ENCODE results near the gene POGZ. TPM values are rescaled to one million over a fixed set of nuclear protein-coding genes. Genes with fewer than 3 reads are reported as not detected.
A peak's percentile ranks its signal among the peaks of the same experiment; 100 is the strongest.
"Not testable (repeated sequence)": the region's sequence is repeated elsewhere in the genome, so short reads cannot be mapped to it uniquely, and the experiment has no call there.

POGZ gene
- total RNA-seq, 2 donors from 2014 or later, result 46.6 to 47.1 TPM

DNA sequence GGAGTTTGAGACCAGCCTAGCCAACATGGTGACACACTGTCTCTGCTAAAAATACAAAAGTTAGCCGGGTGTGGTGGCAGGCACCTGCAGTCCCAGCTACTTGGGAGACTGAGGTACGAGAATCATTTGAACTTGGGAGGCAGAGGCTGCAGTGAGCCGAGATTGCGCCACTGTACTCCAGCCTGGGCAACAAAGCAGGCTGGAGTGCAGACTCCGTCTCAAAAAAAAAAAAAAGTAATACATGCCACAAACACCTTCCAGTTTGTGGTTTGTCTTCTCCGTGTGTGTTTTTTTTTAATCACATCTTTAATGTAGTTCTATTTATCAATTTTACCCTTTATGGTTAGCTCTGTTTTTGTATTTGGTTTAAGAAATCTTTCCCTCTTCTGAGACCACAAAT is 22.3 kb downstream of the POGZ start:
- intact Hi-C loops (cut with DNase I), result no loop called here
- DNase-seq, result no peak
- no peak for ATAC-seq

GRCh38 chr1:151435174-151435573 is 24.1 kb downstream of the POGZ start:
- ATAC-seq, result peak in 1 of 2 donors; percentile 27
- intact Hi-C loops (cut with DNase I), result no loop called here
- DNase-seq, result no peak

DNA sequence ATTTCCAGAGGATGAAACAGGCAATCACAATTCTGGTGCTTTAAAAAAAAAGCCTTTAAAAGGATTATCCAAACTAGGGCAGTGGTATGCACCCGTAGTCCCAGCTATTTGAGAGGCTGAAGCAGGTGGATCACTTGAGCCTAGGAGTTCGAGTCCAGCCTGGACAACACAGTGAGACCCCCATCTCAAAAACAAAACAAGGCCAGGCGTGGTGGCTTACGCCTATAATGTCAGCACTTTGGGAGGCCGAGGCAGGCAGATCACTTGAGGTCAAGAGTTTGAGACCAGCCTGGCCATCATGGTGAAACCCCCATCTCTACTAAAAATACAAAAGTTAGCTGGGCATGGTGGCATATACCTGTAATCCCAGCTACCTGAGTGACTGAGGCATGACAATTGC is 25.5 kb downstream of the POGZ start:
- DNase-seq; intact Hi-C loops (cut with DNase I); ATAC-seq: not testable (repeated sequence)

- DNase-seq (no peak), ATAC-seq (no peak)
- intact Hi-C loops (cut with DNase I), result no loop called here
These were observed 31.2 kb downstream of the POGZ start for GRCh38 chr1:151428068-151428467.

DNA sequence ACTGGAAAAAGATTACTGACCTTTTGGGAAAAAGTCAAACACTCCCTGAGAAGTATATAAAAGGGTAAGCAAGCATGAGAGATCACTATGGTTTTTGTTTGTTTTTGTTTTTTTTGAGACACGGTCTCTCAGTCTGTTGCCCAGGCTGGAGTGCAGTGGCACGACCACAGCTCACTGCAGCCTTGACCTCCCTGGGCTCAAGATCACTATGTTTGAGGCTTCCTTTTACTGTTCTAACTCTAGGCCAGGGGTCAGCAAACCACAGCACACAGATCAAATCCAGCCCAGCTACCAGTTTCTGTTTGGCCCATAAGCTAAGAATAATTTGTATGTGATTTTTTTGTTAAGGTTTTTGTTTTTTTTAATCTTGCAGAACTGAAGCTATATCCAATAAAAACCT is 34.2 kb downstream of the POGZ start:
- intact Hi-C loops (cut with DNase I), result no loop called here
- DNase-seq (no peak), ATAC-seq (no peak)

- no peak for ATAC-seq
- intact Hi-C loops (cut with DNase I), result no loop called here
- no peak for DNase-seq
These were observed 39.5 kb downstream of the POGZ start for GRCh38 chr1:151419819-151420218.

- no peak for DNase-seq
- ATAC-seq, result no peak
- intact Hi-C loops (cut with DNase I), result no loop called here
These were observed 41.2 kb downstream of the POGZ start for GRCh38 chr1:151418081-151418480.

- intact Hi-C loops (cut with DNase I), result no loop called here
- DNase-seq (no peak), ATAC-seq (no peak)
These were observed 43.1 kb downstream of the POGZ start for GRCh38 chr1:151416231-151416630.

GRCh38 chr1:151411884-151412283 is 47.4 kb downstream of the POGZ start:
- intact Hi-C loops (cut with DNase I), result no loop called here
- ATAC-seq, result no peak
- DNase-seq, result no peak

DNA sequence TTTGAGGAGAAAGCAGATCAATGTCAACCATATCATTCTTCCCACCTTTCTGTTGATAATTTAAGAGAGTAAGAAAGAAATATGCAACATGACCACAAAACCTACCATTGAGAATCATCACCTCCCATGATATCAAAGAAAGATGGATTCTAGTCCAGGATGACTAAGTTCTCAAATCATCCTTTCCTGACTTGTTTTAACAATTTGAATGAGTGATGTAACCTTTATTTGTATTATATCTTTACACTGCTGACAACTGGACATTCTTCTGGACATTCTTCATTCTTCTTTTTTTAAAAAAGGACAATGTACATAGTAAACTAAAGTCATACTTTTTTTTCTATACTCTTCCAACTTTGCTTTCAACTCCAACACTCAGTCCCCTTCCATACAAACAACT is 50.4 kb downstream of the POGZ start:
- ATAC-seq, result no peak
- intact Hi-C loops (cut with DNase I), result no loop called here
- DNase-seq, result no peak

GRCh38 chr1:151407304-151407703 is 52.0 kb downstream of the POGZ start:
- DNase-seq (no peak), ATAC-seq (no peak)
- intact Hi-C loops (cut with DNase I), result no loop called here

- DNase-seq (no peak), ATAC-seq (no peak)
- intact Hi-C loops (cut with DNase I), result no loop called here
These were observed 53.1 kb downstream of the POGZ start for GRCh38 chr1:151406176-151406575.

DNA sequence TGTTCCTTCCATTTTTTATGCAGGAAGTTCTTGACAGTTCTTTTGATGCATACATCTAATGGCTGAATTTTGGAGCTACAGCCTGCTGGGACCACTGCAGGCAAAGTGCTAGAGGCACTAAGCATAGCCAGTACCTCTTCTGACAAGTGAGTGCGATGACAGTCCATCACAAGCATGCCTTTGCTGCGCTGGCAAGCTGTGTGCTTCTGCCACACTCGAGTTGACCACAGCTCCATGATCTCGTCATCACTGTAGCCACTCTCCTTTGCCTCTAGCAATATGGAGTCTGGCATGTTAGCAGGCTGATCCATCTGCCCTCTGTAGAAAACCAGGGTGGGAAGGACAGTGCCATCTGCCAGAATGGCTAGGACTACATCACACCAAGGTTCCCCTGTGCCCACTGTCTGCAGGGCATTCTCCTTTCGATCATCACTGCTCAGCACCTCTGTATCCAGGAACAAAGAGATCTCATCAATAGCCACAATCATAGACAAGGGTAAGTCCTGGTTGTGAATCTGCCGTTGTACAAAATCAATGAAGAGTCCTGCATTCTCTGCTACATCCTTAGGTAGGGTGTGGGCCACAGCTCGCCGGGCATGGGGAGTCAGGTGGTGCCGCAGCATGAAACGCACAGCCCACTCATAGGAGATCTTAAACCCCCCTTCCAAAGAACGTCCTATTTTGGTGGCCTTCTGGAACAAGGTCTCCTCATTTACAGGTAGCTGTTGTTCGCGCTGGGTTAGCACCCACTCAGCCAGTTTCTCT is 53.9 kb downstream of the POGZ start:
- intact Hi-C loops (cut with DNase I), result no loop called here
- DNase-seq (no peak), ATAC-seq (peak; percentile 60 to 76)

- DNase-seq, result no peak
- intact Hi-C loops (cut with DNase I), result no loop called here
- no peak for ATAC-seq
These were observed 55.7 kb downstream of the POGZ start for GRCh38 chr1:151403612-151404011.

GRCh38 chr1:151402764-151403163 is 56.5 kb downstream of the POGZ start:
- intact Hi-C loops (cut with DNase I), result no loop called here
- DNase-seq (no peak), ATAC-seq (no peak)

- no peak for ATAC-seq
- intact Hi-C loops (cut with DNase I), result no loop called here
- no peak for DNase-seq
These were observed 57.4 kb downstream of the POGZ start for GRCh38 chr1:151401860-151402259.

DNA sequence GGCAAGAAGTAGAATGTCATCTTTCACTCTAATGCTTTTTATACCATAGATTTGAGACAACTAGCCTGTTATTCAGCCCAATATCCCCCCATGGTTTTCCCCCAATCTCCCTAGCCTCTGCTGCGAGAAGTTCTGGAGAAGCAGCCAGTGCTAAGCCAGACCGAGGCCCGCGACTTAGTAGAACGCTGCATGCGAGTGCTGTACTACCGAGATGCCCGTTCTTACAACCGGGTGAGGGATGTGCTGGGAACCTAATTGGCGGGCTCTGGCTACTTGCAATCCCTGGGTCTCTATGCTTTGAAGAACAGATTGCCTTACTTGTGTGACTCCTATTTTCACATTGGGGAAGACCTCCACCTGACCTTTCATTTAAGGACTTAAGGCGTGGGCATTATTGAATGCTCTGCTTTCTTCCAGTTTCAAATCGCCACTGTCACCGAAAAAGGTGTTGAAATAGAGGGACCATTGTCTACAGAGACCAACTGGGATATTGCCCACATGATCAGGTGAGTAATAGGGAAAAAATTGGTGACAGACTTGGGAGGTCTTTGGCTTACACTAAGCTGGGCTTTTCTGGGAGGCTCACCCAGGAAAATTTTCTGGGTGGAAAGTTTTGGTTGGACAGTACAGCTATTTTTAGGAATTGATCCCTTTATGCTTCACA is 58.0 kb downstream of the POGZ start:
- intact Hi-C loops (cut with DNase I), result no loop called here
- ATAC-seq, result no peak
- no peak for DNase-seq

- ATAC-seq (peak; percentile 94 to 95), DNase-seq (peak; percentile 85)
- intact Hi-C loops (cut with DNase I), result loop anchor here in 1 of 2 donors (5.0 to 10.0 kb wide), 2 partner anchors 52 to 95 kb away; partner anchors contain the start of gene RFX5
These were observed 59.7 kb downstream of the POGZ start, which contains the start of gene PSMB4 for GRCh38 chr1:151399324-151400171. PSMB4 (plus strand) TSS chr1:151399573; CDS start chr1:151399588, 15 bp downstream.

- DNase-seq, ATAC-seq: not testable (repeated sequence)
- intact Hi-C loops (cut with DNase I), result loop anchor here in 1 of 2 donors (5.0 to 10.0 kb wide), 2 partner anchors 49 to 91 kb away; partner anchors contain the start of gene RFX5
These were observed 63.0 kb downstream of the POGZ start for GRCh38 chr1:151396265-151396664.

DNA sequence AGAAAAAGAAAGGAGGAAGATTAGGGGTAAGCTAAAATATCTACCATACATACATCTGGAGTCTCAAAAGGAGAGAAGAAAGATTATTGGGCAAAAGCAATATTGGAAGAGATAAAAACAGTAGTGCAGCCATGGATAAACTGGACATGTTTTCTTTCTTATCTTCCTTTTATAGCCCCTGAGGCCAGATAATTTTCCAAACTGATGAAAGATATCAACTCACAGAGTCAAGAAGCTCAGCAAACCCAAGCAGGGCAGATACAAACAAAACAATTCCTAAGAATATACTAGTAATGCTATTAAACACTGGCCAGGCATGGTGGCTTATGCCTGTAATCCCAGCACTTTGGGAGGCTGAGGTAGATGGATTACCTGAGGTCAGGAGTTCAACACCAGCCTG is 65.7 kb downstream of the POGZ start:
- ATAC-seq (no peak), DNase-seq (no peak)
- intact Hi-C loops (cut with DNase I), result loop anchor here in 1 of 2 donors (10.0 kb wide), 1 partner anchor 89 kb away; no protein-coding TSS in a partner anchor

Data from left cardiac atrium (tissue), 4 donors.